ENCODE measurements around the gene N4BP2. TPM values are rescaled to one million over a fixed set of nuclear protein-coding genes. Genes with fewer than 3 reads are reported as not detected.
"Not testable (repeated sequence)": the region's sequence is repeated elsewhere in the genome, so short reads cannot be mapped to it uniquely, and the experiment has no call there.

The N4BP2 gene
- total RNA-seq, 2 experiments from 2014 or later: 16.2 to 23.2 TPM

- Mint-ChIP-seq H3K27ac (no peak overlapping the region), H3K36me3 (ENCODE audit: low read depth) (peaks cover 7% of the 10 kb centered on the region), H3K27me3 (no peaks in the 10 kb centered on the region), H3K4me1 (peaks cover 4% of the 10 kb centered on the region), H3K9me3 (ENCODE audit: low read depth) (no peaks in the 10 kb centered on the region), H3K4me3 (no peak overlapping the region)
- intact Hi-C loops (cut with DNase I, micrococcal nuclease): no loop called here
- DNase-seq (no peak), ATAC-seq (no peak)
- CTCF ChIA-PET: interaction anchor here (0.6 to 1.3 kb wide), 2 partner anchors 13 to 27 kb away, joined by 3 read pairs; no protein-coding TSS in a partner anchor
- POLR2A ChIA-PET: no interaction called here
These were observed 31.2 kb downstream of the N4BP2 start for GRCh38 chr4:40087799-40088366.

GRCh38 chr4:40093400-40093799 is 36.8 kb downstream of the N4BP2 start:
- CTCF ChIA-PET; POLR2A ChIA-PET; H3K4me3 Mint-ChIP-seq; H3K27me3 Mint-ChIP-seq; ATAC-seq; H3K27ac Mint-ChIP-seq; intact Hi-C loops (cut with DNase I, micrococcal nuclease); DNase-seq; H3K4me1 Mint-ChIP-seq; H3K9me3 Mint-ChIP-seq (ENCODE audit: low read depth); H3K36me3 Mint-ChIP-seq (ENCODE audit: low read depth): not testable (repeated sequence)

- Mint-ChIP-seq H3K4me3 (no peak overlapping the region), H3K36me3 (ENCODE audit: low read depth) (peaks cover 13% of the 10 kb centered on the region), H3K27ac (no peak overlapping the region), H3K9me3 (ENCODE audit: low read depth) (no peaks in the 10 kb centered on the region), H3K4me1 (peaks cover 2% of the 10 kb centered on the region), H3K27me3 (no peaks in the 10 kb centered on the region)
- CTCF ChIA-PET: no interaction called here
- ATAC-seq: no peak
- intact Hi-C loops (cut with DNase I, micrococcal nuclease): no loop called here
- POLR2A ChIA-PET: no interaction called here
- no peak for DNase-seq
These were observed 42.4 kb downstream of the N4BP2 start for GRCh38 chr4:40099010-40099409.

- ATAC-seq; H3K9me3 Mint-ChIP-seq (ENCODE audit: low read depth); intact Hi-C loops (cut with DNase I, micrococcal nuclease); H3K4me1 Mint-ChIP-seq; H3K4me3 Mint-ChIP-seq; DNase-seq; H3K27ac Mint-ChIP-seq; H3K27me3 Mint-ChIP-seq; POLR2A ChIA-PET; CTCF ChIA-PET: not testable (repeated sequence)
- H3K36me3 Mint-ChIP-seq (ENCODE audit: low read depth): peaks cover 30% of the 10 kb centered on the region
These were observed 50.5 kb downstream of the N4BP2 start for GRCh38 chr4:40107150-40107549.

GRCh38 chr4:40112027-40112792 is 55.6 kb downstream of the N4BP2 start:
- intact Hi-C loops (cut with DNase I, micrococcal nuclease): no loop called here
- no peaks in the 10 kb centered on the region for H3K27me3 Mint-ChIP-seq
- H3K4me1 Mint-ChIP-seq: peaks cover 3% of the 10 kb centered on the region
- peaks cover 20% of the 10 kb centered on the region for H3K36me3 Mint-ChIP-seq (ENCODE audit: low read depth)
- ChIA-PET POLR2A (interaction anchor here (0.7 kb wide), 1 partner anchor 379 kb away, joined by 5 read pairs; no protein-coding TSS in a partner anchor), CTCF (interaction anchor here (1.0 kb wide), 1 partner anchor 8 kb away, joined by 4 read pairs; no protein-coding TSS in a partner anchor)
- no peak overlapping the region for H3K4me3 Mint-ChIP-seq
- no peak for ATAC-seq
- no peaks in the 10 kb centered on the region for H3K9me3 Mint-ChIP-seq (ENCODE audit: low read depth)
- DNase-seq: no peak
- H3K27ac Mint-ChIP-seq: peak overlapping the region; percentile 14

- ATAC-seq: no peak
- Mint-ChIP-seq H3K36me3 (ENCODE audit: low read depth) (peaks cover 14% of the 10 kb centered on the region), H3K27ac (no peak overlapping the region)
These were observed 57.6 kb downstream of the N4BP2 start for GRCh38 chr4:40114206-40114605.

GRCh38 chr4:40118861-40119260 is 62.2 kb downstream of the N4BP2 start:
- no peaks in the 10 kb centered on the region for H3K9me3 Mint-ChIP-seq (ENCODE audit: low read depth)
- intact Hi-C loops (cut with DNase I, micrococcal nuclease): no loop called here
- H3K27me3 Mint-ChIP-seq: no peaks in the 10 kb centered on the region
- CTCF ChIA-PET: interaction anchor here (0.8 to 1.5 kb wide), 2 partner anchors 34 to 1216 kb away, joined by 3 to 4 read pairs; no protein-coding TSS in a partner anchor
- ATAC-seq (no peak), DNase-seq (no peak)
- POLR2A ChIA-PET: no interaction called here
- H3K27ac Mint-ChIP-seq: no peak overlapping the region
- no peak overlapping the region for H3K4me3 Mint-ChIP-seq
- H3K36me3 Mint-ChIP-seq (ENCODE audit: low read depth): peaks cover 13% of the 10 kb centered on the region
- H3K4me1 Mint-ChIP-seq: peaks cover 43% of the 10 kb centered on the region

More at GRCh38 chr4:40114206-40114605, 57.6 kb downstream of the N4BP2 start:
- CTCF ChIA-PET: no interaction called here
- Mint-ChIP-seq H3K4me1 (peaks cover 6% of the 10 kb centered on the region), H3K4me3 (no peak overlapping the region), H3K9me3 (ENCODE audit: low read depth) (no peaks in the 10 kb centered on the region), H3K27me3 (no peaks in the 10 kb centered on the region)
- intact Hi-C loops (cut with DNase I, micrococcal nuclease): no loop called here
- no peak for DNase-seq
- POLR2A ChIA-PET: no interaction called here

GRCh38 chr4:40119344-40119743 is 62.7 kb downstream of the N4BP2 start:
- H3K27ac Mint-ChIP-seq: no peak overlapping the region
- H3K27me3 Mint-ChIP-seq: no peaks in the 10 kb centered on the region
- ChIA-PET CTCF (interaction anchor here (0.8 kb wide), 1 partner anchor 33 kb away, joined by 4 read pairs; no protein-coding TSS in a partner anchor), POLR2A (interaction anchor here (0.6 kb wide), 1 partner anchor 715 kb away, joined by 4 read pairs; no protein-coding TSS in a partner anchor)
- no peak for ATAC-seq
- no peaks in the 10 kb centered on the region for H3K9me3 Mint-ChIP-seq (ENCODE audit: low read depth)
- peaks cover 13% of the 10 kb centered on the region for H3K36me3 Mint-ChIP-seq (ENCODE audit: low read depth)
- no peak for DNase-seq
- intact Hi-C loops (cut with DNase I, micrococcal nuclease): no loop called here
- peaks cover 41% of the 10 kb centered on the region for H3K4me1 Mint-ChIP-seq
- no peak overlapping the region for H3K4me3 Mint-ChIP-seq

GRCh38 chr4:40121515-40121914 is 64.9 kb downstream of the N4BP2 start:
- POLR2A ChIA-PET: no interaction called here
- no peak overlapping the region for H3K27ac Mint-ChIP-seq
- H3K4me3 Mint-ChIP-seq: no peak overlapping the region
- H3K36me3 Mint-ChIP-seq (ENCODE audit: low read depth): peaks cover 17% of the 10 kb centered on the region
- peaks cover 53% of the 10 kb centered on the region for H3K4me1 Mint-ChIP-seq
- ATAC-seq (peak; percentile 70), DNase-seq (peak; percentile 30)
- no peaks in the 10 kb centered on the region for H3K27me3 Mint-ChIP-seq
- intact Hi-C loops (cut with DNase I, micrococcal nuclease): loop anchor here in 1 of 2 experiments (5.0 kb wide), 1 partner anchor 64 kb away; the partner anchor contains the start of gene N4BP2
- CTCF ChIA-PET: interaction anchor here (0.9 to 1.2 kb wide), 3 partner anchors 9 to 21 kb away, joined by 4 to 5 read pairs (median 4); no protein-coding TSS in a partner anchor
- no peaks in the 10 kb centered on the region for H3K9me3 Mint-ChIP-seq (ENCODE audit: low read depth)

GRCh38 chr4:40122941-40123340 is 66.3 kb downstream of the N4BP2 start:
- intact Hi-C loops (cut with DNase I, micrococcal nuclease): loop anchor here (2.0 to 5.0 kb wide), 2 partner anchors 66 kb away; partner anchors contain the start of gene N4BP2 (in 2 of the 2)
- no peaks in the 10 kb centered on the region for H3K27me3 Mint-ChIP-seq
- ChIA-PET POLR2A (interaction anchor here (0.6 kb wide), 2 partner anchors 23 to 176 kb away, joined by 3 read pairs; no protein-coding TSS in a partner anchor), CTCF (interaction anchor here (0.5 to 1.2 kb wide), 5 partner anchors 18 to 911 kb away, joined by 3 to 4 read pairs (median 4); no protein-coding TSS in a partner anchor)
- peak overlapping the region; percentile 68 for H3K27ac Mint-ChIP-seq
- no peaks in the 10 kb centered on the region for H3K9me3 Mint-ChIP-seq (ENCODE audit: low read depth)
- H3K4me3 Mint-ChIP-seq: no peak overlapping the region
- no peak for DNase-seq
- peaks cover 17% of the 10 kb centered on the region for H3K36me3 Mint-ChIP-seq (ENCODE audit: low read depth)
- H3K4me1 Mint-ChIP-seq: peaks cover 53% of the 10 kb centered on the region
- ATAC-seq: peak; percentile 61

- intact Hi-C loops (cut with DNase I, micrococcal nuclease): loop anchor here in 1 of 2 experiments (5.0 kb wide), 1 partner anchor 67 kb away; the partner anchor contains the start of gene N4BP2
- H3K27me3 Mint-ChIP-seq: no peaks in the 10 kb centered on the region
- peaks cover 17% of the 10 kb centered on the region for H3K36me3 Mint-ChIP-seq (ENCODE audit: low read depth)
- DNase-seq (no peak), ATAC-seq (peak; percentile 30)
- ChIA-PET POLR2A (no interaction called here), CTCF (interaction anchor here (1.0 kb wide), 1 partner anchor 194 kb away, joined by 3 read pairs; no protein-coding TSS in a partner anchor)
- H3K27ac Mint-ChIP-seq: peak overlapping the region; percentile 59
- H3K4me3 Mint-ChIP-seq: no peak overlapping the region
- peaks cover 49% of the 10 kb centered on the region for H3K4me1 Mint-ChIP-seq
- no peaks in the 10 kb centered on the region for H3K9me3 Mint-ChIP-seq (ENCODE audit: low read depth)
These were observed 68.0 kb downstream of the N4BP2 start for GRCh38 chr4:40124690-40125089.
